Activated CD4-positive, alpha-beta T cell treated with anti-CD3 and anti-CD28 coated beads for 36 hours (primary cell): ENCODE results near the gene RASGRF2. TPM values are rescaled to one million over a fixed set of nuclear protein-coding genes. Genes with fewer than 3 reads are reported as not detected.

Source experiments
- ATAC-seq: fragments of 200-7000 bp; cut with Tn5 transposase; one replicate; pipeline ENCODE4 v1.10.0; 2021; ENCODE audit warnings: mild to moderate bottlenecking, moderate library complexity
- CTCF ChIA-PET: fragments of 350-600 bp; sonication (Branson Sonifier 250); formaldehyde crosslinking; loops from one replicate; lab custom pipeline; 2021; ENCODE audit warnings: antibody characterized with exemption; lab: Charles Lee
- POLR2A ChIA-PET: fragments of 350-600 bp; sonication (Branson Sonifier 250); formaldehyde crosslinking; loops from one replicate; lab custom pipeline; 2021; ENCODE audit warnings: antibody characterized with exemption, inconsistent platforms; lab: Charles Lee
- DNase-seq: peaks from one replicate; pipeline ENCODE4 v3.0.0-alpha.2; 2020
- H3K27ac Mint-ChIP-seq: one replicate; pipeline ENCODE4 v1.8.0; 2021; ENCODE audit warnings: mixed read lengths
- H3K27me3 Mint-ChIP-seq: one replicate; pipeline ENCODE4 v1.8.0; 2021; ENCODE audit warnings: mixed read lengths
- H3K36me3 Mint-ChIP-seq: one replicate; pipeline ENCODE4 v1.8.0; 2021; ENCODE audit warnings: low read depth, mixed read lengths
- H3K4me1 Mint-ChIP-seq: one replicate; pipeline ENCODE4 v1.8.0; 2021; ENCODE audit warnings: mixed read lengths
- H3K4me3 Mint-ChIP-seq: one replicate; pipeline ENCODE4 v1.8.0; 2021; ENCODE audit warnings: mild to moderate bottlenecking, moderate library complexity, mixed read lengths
- H3K9me3 Mint-ChIP-seq: one replicate; pipeline ENCODE4 v1.8.0; 2021; ENCODE audit warnings: low read depth, mixed read lengths
- intact Hi-C, 2 experiments: fragments of 100-400 bp; cut with DNase I in 1 of 2; cut with micrococcal nuclease in 1 of 2; formaldehyde crosslinking; loops; one replicate each; pipeline versions ENCODE4 v1.14.2 to v1.15.1; 2022 to 2024; cut with DNase I, micrococcal nuclease
- total RNA-seq, 2 experiments: library from RNA; stranded (reverse); gene quantifications; one replicate each; pipeline ENCODE4 v1.2.3, GENCODE V29; 2021

Gene RASGRF2
- total RNA-seq, 2 experiments from 2014 or later, result 8.2 to 14.2 TPM

- Mint-ChIP-seq H3K27ac (no peak overlapping the region), H3K36me3 (peaks cover 5% of the 10 kb centered on the region), H3K4me3 (no peak overlapping the region), H3K27me3 (no peaks in the 10 kb centered on the region), H3K9me3 (no peaks in the 10 kb centered on the region), H3K4me1 (peaks cover 4% of the 10 kb centered on the region)
- ATAC-seq (no peak), DNase-seq (no peak)
- ChIA-PET POLR2A (no interaction called here), CTCF (interaction anchor here (1.9 to 2.8 kb wide), 2 partner anchors 10 to 94 kb away, joined by 6 to 18 read pairs; no protein-coding TSS in a partner anchor)
- intact Hi-C loops, result no loop called here
Observed at GRCh38 chr5:81205058-81205457, 244.9 kb downstream of the RASGRF2 start.

- Mint-ChIP-seq H3K27ac (no peak overlapping the region), H3K9me3 (no peaks in the 10 kb centered on the region), H3K4me1 (peaks cover 7% of the 10 kb centered on the region), H3K36me3 (peaks cover 4% of the 10 kb centered on the region), H3K27me3 (no peaks in the 10 kb centered on the region), H3K4me3 (no peak overlapping the region)
- CTCF ChIA-PET, result interaction anchor here (1.1 to 2.8 kb wide), 3 partner anchors 12 to 92 kb away, joined by 4 to 18 read pairs (median 6); no protein-coding TSS in a partner anchor
- POLR2A ChIA-PET, result no interaction called here
- ATAC-seq (no peak), DNase-seq (no peak)
- intact Hi-C loops, result no loop called here
Observed at GRCh38 chr5:81207009-81207408, 246.8 kb downstream of the RASGRF2 start.

GRCh38 chr5:81208904-81209303 lies 248.7 kb downstream of the RASGRF2 start:
- DNase-seq, result no peak
- no peak for ATAC-seq
- Mint-ChIP-seq H3K27me3 (no peaks in the 10 kb centered on the region), H3K4me1 (peaks cover 7% of the 10 kb centered on the region), H3K9me3 (no peaks in the 10 kb centered on the region), H3K4me3 (no peak overlapping the region), H3K27ac (no peak overlapping the region), H3K36me3 (peaks cover 1% of the 10 kb centered on the region)
- ChIA-PET POLR2A (no interaction called here), CTCF (no interaction called here)
- intact Hi-C loops, result no loop called here

- ChIA-PET CTCF (interaction anchor here (0.6 kb wide), 1 partner anchor 74 kb away, joined by 3 read pairs; no protein-coding TSS in a partner anchor), POLR2A (no interaction called here)
- Mint-ChIP-seq H3K9me3 (no peaks in the 10 kb centered on the region), H3K36me3 (peaks cover 1% of the 10 kb centered on the region), H3K27me3 (no peaks in the 10 kb centered on the region), H3K27ac (no peak overlapping the region), H3K4me3 (no peak overlapping the region), H3K4me1 (peaks cover 7% of the 10 kb centered on the region)
- intact Hi-C loops, result no loop called here
- DNase-seq, result no peak
- no peak for ATAC-seq
Observed at GRCh38 chr5:81209386-81209785, 249.2 kb downstream of the RASGRF2 start.

GRCh38 chr5:81209869-81210493 lies 249.8 kb downstream of the RASGRF2 start:
- peaks cover 4% of the 10 kb centered on the region for H3K36me3 Mint-ChIP-seq
- H3K4me3 Mint-ChIP-seq, result no peak overlapping the region
- no peaks in the 10 kb centered on the region for H3K9me3 Mint-ChIP-seq
- DNase-seq (peak; percentile 52), ATAC-seq (peak; percentile 82)
- ChIA-PET POLR2A (no interaction called here), CTCF (interaction anchor here (0.6 kb wide), 1 partner anchor 73 kb away, joined by 3 read pairs; no protein-coding TSS in a partner anchor)
- intact Hi-C loops, result no loop called here
- no peak overlapping the region for H3K27ac Mint-ChIP-seq
- peaks cover 7% of the 10 kb centered on the region for H3K4me1 Mint-ChIP-seq
- H3K27me3 Mint-ChIP-seq, result no peaks in the 10 kb centered on the region

GRCh38 chr5:81212211-81212751 lies 252.1 kb downstream of the RASGRF2 start:
- Mint-ChIP-seq H3K4me3 (no peak overlapping the region), H3K36me3 (peaks cover 5% of the 10 kb centered on the region), H3K27ac (no peak overlapping the region), H3K4me1 (peaks cover 7% of the 10 kb centered on the region), H3K27me3 (no peaks in the 10 kb centered on the region), H3K9me3 (no peaks in the 10 kb centered on the region)
- ATAC-seq (peak; percentile 49), DNase-seq (peak; percentile 29)
- ChIA-PET CTCF (interaction anchor here (0.8 kb wide), 1 partner anchor 104 kb away, joined by 3 read pairs; no protein-coding TSS in a partner anchor), POLR2A (no interaction called here)
- intact Hi-C loops, result no loop called here

- ATAC-seq (no peak), DNase-seq (no peak)
- Mint-ChIP-seq H3K9me3 (no peaks in the 10 kb centered on the region), H3K4me3 (no peak overlapping the region), H3K27ac (no peak overlapping the region), H3K27me3 (no peaks in the 10 kb centered on the region), H3K4me1 (peaks cover 7% of the 10 kb centered on the region), H3K36me3 (peaks cover 7% of the 10 kb centered on the region)
- intact Hi-C loops, result no loop called here
- ChIA-PET POLR2A (no interaction called here), CTCF (no interaction called here)
Observed at GRCh38 chr5:81213070-81213469, 252.9 kb downstream of the RASGRF2 start.

- peaks cover 14% of the 10 kb centered on the region for H3K36me3 Mint-ChIP-seq
- intact Hi-C loops, result no loop called here
- no peaks in the 10 kb centered on the region for H3K27me3 Mint-ChIP-seq
- CTCF ChIA-PET, result no interaction called here
- peak; percentile 35 for ATAC-seq
- no peak overlapping the region for H3K27ac Mint-ChIP-seq
- POLR2A ChIA-PET, result no interaction called here
- H3K4me1 Mint-ChIP-seq, result peaks cover 4% of the 10 kb centered on the region
- no peak for DNase-seq
- no peaks in the 10 kb centered on the region for H3K9me3 Mint-ChIP-seq
- no peak overlapping the region for H3K4me3 Mint-ChIP-seq
Observed at GRCh38 chr5:81214848-81215247, 254.7 kb downstream of the RASGRF2 start.

GRCh38 chr5:81216152-81216551 lies 256.0 kb downstream of the RASGRF2 start:
- Mint-ChIP-seq H3K4me3 (no peak overlapping the region), H3K27ac (no peak overlapping the region), H3K4me1 (no peaks in the 10 kb centered on the region), H3K9me3 (no peaks in the 10 kb centered on the region), H3K27me3 (no peaks in the 10 kb centered on the region), H3K36me3 (peaks cover 15% of the 10 kb centered on the region)
- no peak for ATAC-seq
- POLR2A ChIA-PET, result no interaction called here
- intact Hi-C loops, result no loop called here
- no peak for DNase-seq
- CTCF ChIA-PET, result interaction anchor here (0.6 kb wide), 1 partner anchor 83 kb away, joined by 3 read pairs; no protein-coding TSS in a partner anchor

GRCh38 chr5:81219389-81219788 lies 259.2 kb downstream of the RASGRF2 start:
- CTCF ChIA-PET, result interaction anchor here (0.9 kb wide), 1 partner anchor 13 kb away, joined by 4 read pairs; no protein-coding TSS in a partner anchor
- Mint-ChIP-seq H3K9me3 (no peaks in the 10 kb centered on the region), H3K4me1 (no peaks in the 10 kb centered on the region), H3K27me3 (no peaks in the 10 kb centered on the region), H3K27ac (no peak overlapping the region), H3K36me3 (peaks cover 15% of the 10 kb centered on the region), H3K4me3 (no peak overlapping the region)
- ATAC-seq (no peak), DNase-seq (no peak)
- POLR2A ChIA-PET, result no interaction called here
- intact Hi-C loops, result no loop called here

- peaks cover 16% of the 10 kb centered on the region for H3K36me3 Mint-ChIP-seq
- CTCF ChIA-PET, result interaction anchor here (1.0 kb wide), 1 partner anchor 174 kb away, joined by 3 read pairs; no protein-coding TSS in a partner anchor
Observed at GRCh38 chr5:81222285-81222684, 262.1 kb downstream of the RASGRF2 start.

GRCh38 chr5:81225463-81225862 lies 265.3 kb downstream of the RASGRF2 start:
- peaks cover 6% of the 10 kb centered on the region for H3K36me3 Mint-ChIP-seq
- no peak overlapping the region for H3K27ac Mint-ChIP-seq
- no peak overlapping the region for H3K4me3 Mint-ChIP-seq
- no peak for ATAC-seq
- no peaks in the 10 kb centered on the region for H3K27me3 Mint-ChIP-seq
- POLR2A ChIA-PET, result no interaction called here
- H3K9me3 Mint-ChIP-seq, result no peaks in the 10 kb centered on the region
- no peak for DNase-seq
- intact Hi-C loops, result no loop called here
- no peaks in the 10 kb centered on the region for H3K4me1 Mint-ChIP-seq
- CTCF ChIA-PET, result interaction anchor here (0.6 to 1.1 kb wide), 2 partner anchors 12 to 77 kb away, joined by 3 to 4 read pairs; no protein-coding TSS in a partner anchor

More at GRCh38 chr5:81222285-81222684, 262.1 kb downstream of the RASGRF2 start:
- Mint-ChIP-seq H3K4me3 (no peak overlapping the region), H3K27ac (no peak overlapping the region), H3K4me1 (no peaks in the 10 kb centered on the region), H3K27me3 (no peaks in the 10 kb centered on the region), H3K9me3 (no peaks in the 10 kb centered on the region)
- ATAC-seq, result no peak
- intact Hi-C loops, result no loop called here
- POLR2A ChIA-PET, result no interaction called here
- no peak for DNase-seq
